ENCODE measurements around the gene IQCC. TPM values are rescaled to one million over a fixed set of nuclear protein-coding genes. Genes with fewer than 3 reads are reported as not detected.
A peak's percentile ranks its signal among the peaks of the same experiment; 100 is the strongest.

Gene IQCC
- polyA plus RNA-seq, 3 donors: 0.18 to 0.31 (median 0.28) TPM

- under 1% methylated on average over 41 of the region's 55 CpGs for WGBS (ENCODE audit: insufficient coverage)
Measured at GRCh38 chr1:32241001-32241763, 35.7 kb downstream of the IQCC start.

More at GRCh38 chr1:32241001-32241763, 35.7 kb downstream of the IQCC start:
- Histone ChIP-seq H3K27me3 (ENCODE audit: control insufficient read depth in 2 of 2, insufficient read depth in 2 of 2, low read length in 2 of 2) (peaks cover 0 to 30% of the 10 kb centered on the region in 2 donors), H3K4me3 (replicated peaks in 1 of 3; ENCODE audit: low read depth in 2 of 3, low read length in 3 of 3) (peak overlapping the region; percentile 12 to 68 (median 33)), H3K4me2 (replicated peaks; ENCODE audit: extremely low read depth, low read length, poor library complexity, severe bottlenecking) (peak overlapping the region; percentile 71), H4K20me1 (ENCODE audit: insufficient read depth, low read length) (no peaks in the 10 kb centered on the region), H3K9me3 (replicated peaks in 1 of 2; ENCODE audit: control insufficient read depth in 1 of 2, insufficient read depth in 1 of 2, low read length in 2 of 2) (no peaks in the 10 kb centered on the region), H3K9ac (ENCODE audit: insufficient read depth, low read length, poor library complexity, severe bottlenecking) (peak overlapping the region; percentile 46), H3K4me1 (ENCODE audit: control insufficient read depth in 1 of 2, insufficient read depth in 2 of 2, low read length in 2 of 2) (peaks cover 20 to 29% of the 10 kb centered on the region in 2 donors), H2AFZ (ENCODE audit: insufficient read depth, low read depth, low read length, poor library complexity, severe bottlenecking) (peak overlapping the region; percentile 85), H3K36me3 (replicated peaks in 1 of 2; ENCODE audit: control insufficient read depth in 1 of 2, insufficient read depth in 2 of 2, low read length in 2 of 2) (no peaks in the 10 kb centered on the region), H3K79me2 (ENCODE audit: insufficient read depth, low read length) (no peaks in the 10 kb centered on the region), H3K27ac (ENCODE audit: low read depth in 1 of 2, low read length in 2 of 2) (no peak overlapping the region)
- peak overlapping the region in 3 of 7 donors; percentile 11 to 45 (median 30) for H3K27ac Mint-ChIP-seq
- intact Hi-C loops (cut with micrococcal nuclease): no loop called here
- TF ChIP-seq CTCF (IDR thresholded peaks at IDR 0.05): no peak
- peaks cover 24% of the 10 kb centered on the region for H3K4me1 Mint-ChIP-seq
- peak in 2 of 3 donors; percentile 31 to 47 for DNase-seq
- no peaks in the 10 kb centered on the region for H3K36me3 Mint-ChIP-seq
- peaks cover 24 to 33% (median 29%) of the 10 kb centered on the region in 3 donors for H3K27me3 Mint-ChIP-seq (ENCODE audit: low read depth in 3 of 3)
- peaks cover 0 to 3% (median 1%) of the 10 kb centered on the region in 7 donors for H3K9me3 Mint-ChIP-seq
- peak overlapping the region; percentile 72 to 88 for H3K4me3 Mint-ChIP-seq
